HepG2 (cell line): ENCODE measurements around the gene CALML5. TPM values are rescaled to one million over a fixed set of nuclear protein-coding genes. Genes with fewer than 3 reads are reported as not detected.
A peak's percentile ranks its signal among the peaks of the same experiment; 100 is the strongest.

Experiments
- CEBPZ ChIP-seq: IDR thresholded peaks from 2 replicates; pipeline ENCODE4 v1.6.1; 2012; ENCODE audit warnings: low read length, improper control_type of control experiment
- FUBP1 ChIP-seq: sonication (generic); formaldehyde crosslinking; IDR thresholded peaks from 2 replicates; pipeline ENCODE4 v1.5.1; 2020; ENCODE audit warnings: missing genetic modification reagents, mild to moderate bottlenecking, borderline replicate concordance
- MTF2 ChIP-seq: sonication (generic); formaldehyde crosslinking; IDR thresholded peaks from 2 replicates; pipeline ENCODE4 v1.5.0; 2020; ENCODE audit warnings: missing genetic modification reagents, borderline replicate concordance
- NFAT5 ChIP-seq: sonication (generic); formaldehyde crosslinking; IDR thresholded peaks from 2 replicates; pipeline ENCODE4 v1.4.0; 2020; ENCODE audit warnings: missing genetic modification reagents
- U2AF2 ChIP-seq: fragments of 200-400 bp; formaldehyde crosslinking; IDR thresholded peaks from 2 replicates; pipeline ENCODE4 v1.6.1; 2017; ENCODE audit warnings: low read depth, mild to moderate bottlenecking, low read length
- ZNF143 ChIP-seq: sonication (generic); formaldehyde crosslinking; IDR thresholded peaks from 2 replicates; pipeline ENCODE4 v1.4.0; 2020; ENCODE audit warnings: missing genetic modification reagents
- ZNF501 ChIP-seq: sonication (generic); formaldehyde crosslinking; IDR thresholded peaks from 2 replicates; pipeline ENCODE4 v1.5.1; 2020; ENCODE audit warnings: mild to moderate bottlenecking, moderate library complexity, missing genetic modification reagents
- ZNF777 ChIP-seq: sonication (generic); formaldehyde crosslinking; IDR thresholded peaks from 2 replicates; pipeline ENCODE4 v1.4.0; 2020; ENCODE audit warnings: missing genetic modification reagents
- ZSCAN21 ChIP-seq: sonication (generic); formaldehyde crosslinking; IDR thresholded peaks from 2 replicates; pipeline ENCODE4 v1.8.0; 2022; ENCODE audit warnings: mild to moderate bottlenecking, missing genetic modification reagents, moderate library complexity, borderline replicate concordance
- polyA plus RNA-seq, 8 experiments: library from polyadenylated mRNA; depleted of rRNA in 3 of 8; stranded (reverse) in 7 of 8; unstranded in 1 of 8; fragments of >200 nt; fragmentation: Illumina TruSeq in 4 of 8; extraction: Trizol in 4 of 8; gene quantifications; 2 replicates each; pipeline versions ENCODE4 v1.2.1 to v1.2.3, GENCODE V29; 2011 to 2016; ENCODE audit warnings: low read depth in 4 of 8, missing spikeins in 1 of 8, mixed read lengths in 1 of 8; ENCODE audit not compliant: insufficient read depth in 1 of 8
- total RNA-seq, 5 experiments: library from RNA; depleted of rRNA; stranded (reverse); fragments of >200 nt; fragmentation: Illumina TruSeq; extraction: Trizol; gene quantifications; 2 replicates each; pipeline ENCODE4 v1.2.3, GENCODE V29; 2016; ENCODE audit warnings: low read depth in 1 of 5
- TF ChIP-seq, protein P1 (sequence below), 2 experiments: sonication (generic) in 1 of 2; formaldehyde crosslinking in 1 of 2; IDR thresholded peaks; 2 replicates each; pipeline versions ENCODE4 v1.6.1 to v1.9.0; 2014 to 2022; ENCODE audit warnings: antibody characterized with exemption in 1 of 2, borderline replicate concordance in 1 of 2, inconsistent platforms in 1 of 2, low read depth in 1 of 2, missing genetic modification reagents in 1 of 2

CALML5 gene
- total and polyA plus RNA-seq, 2 of the 13 experiments (the other 11 are each of a cell fraction or from before 2014, with no cell fraction given), result not detected

GRCh38 chr10:5515948-5516761 is 16.8 kb upstream of the CALML5 start (continued):
- TF ChIP-seq FUBP1 (CRISPR knock-in tag), result no peak
- no peak for TF ChIP-seq ZSCAN21 (CRISPR knock-in tag)
- TF ChIP-seq CEBPZ, result no peak
- TF ChIP-seq NFAT5, result no peak
- TF ChIP-seq MTF2 (CRISPR knock-in tag), result no peak
- TF ChIP-seq, protein P1, sequence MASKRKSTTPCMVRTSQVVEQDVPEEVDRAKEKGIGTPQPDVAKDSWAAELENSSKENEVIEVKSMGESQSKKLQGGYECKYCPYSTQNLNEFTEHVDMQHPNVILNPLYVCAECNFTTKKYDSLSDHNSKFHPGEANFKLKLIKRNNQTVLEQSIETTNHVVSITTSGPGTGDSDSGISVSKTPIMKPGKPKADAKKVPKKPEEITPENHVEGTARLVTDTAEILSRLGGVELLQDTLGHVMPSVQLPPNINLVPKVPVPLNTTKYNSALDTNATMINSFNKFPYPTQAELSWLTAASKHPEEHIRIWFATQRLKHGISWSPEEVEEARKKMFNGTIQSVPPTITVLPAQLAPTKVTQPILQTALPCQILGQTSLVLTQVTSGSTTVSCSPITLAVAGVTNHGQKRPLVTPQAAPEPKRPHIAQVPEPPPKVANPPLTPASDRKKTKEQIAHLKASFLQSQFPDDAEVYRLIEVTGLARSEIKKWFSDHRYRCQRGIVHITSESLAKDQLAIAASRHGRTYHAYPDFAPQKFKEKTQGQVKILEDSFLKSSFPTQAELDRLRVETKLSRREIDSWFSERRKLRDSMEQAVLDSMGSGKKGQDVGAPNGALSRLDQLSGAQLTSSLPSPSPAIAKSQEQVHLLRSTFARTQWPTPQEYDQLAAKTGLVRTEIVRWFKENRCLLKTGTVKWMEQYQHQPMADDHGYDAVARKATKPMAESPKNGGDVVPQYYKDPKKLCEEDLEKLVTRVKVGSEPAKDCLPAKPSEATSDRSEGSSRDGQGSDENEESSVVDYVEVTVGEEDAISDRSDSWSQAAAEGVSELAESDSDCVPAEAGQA (IDR thresholded peaks at IDR 0.05; ENCODE audit: low read depth), result no peak
- TF ChIP-seq, protein P1 (CRISPR knock-in tag; IDR thresholded peaks at IDR 0.05; ENCODE audit: borderline replicate concordance), result no peak
- TF ChIP-seq ZNF777 (CRISPR knock-in tag), result no peak
- TF ChIP-seq U2AF2, result no peak
- TF ChIP-seq ZNF143 (CRISPR knock-in tag), result no peak
- 0 out of 2 replicates have a peak, but pooled peaks have one; percentile 26 for TF ChIP-seq ZNF501 (CRISPR knock-in tag)
